ENCODE results near the gene SMYD2.

GRCh38 chr1:214289574-214290272 is 8.8 kb downstream of the SMYD2 start:
- TF ChIP-seq POLR2AphosphoS5 (IDR thresholded peaks at IDR 0.05; ENCODE audit: low read depth, low read length) (no peak), POLR2A (IDR thresholded peaks at IDR 0.05; ENCODE audit: low read depth, low read length) (no peak), POU2F2 (IDR thresholded peaks at IDR 0.05; ENCODE audit: low read depth, low read length) (no peak), TAF1 (IDR thresholded peaks at IDR 0.05; ENCODE audit: low read depth, low read length) (no peak), SPI1 (IDR thresholded peaks at IDR 0.05; ENCODE audit: low read depth, low read length) (no peak), PAX5 (IDR thresholded peaks at IDR 0.05; ENCODE audit: insufficient read depth, low read length, severe bottlenecking) (no peak)
